SK-N-SH treated with all-trans-retinoic acid at 6 μM for 48 hours (cell line): Measurements from ENCODE around the gene HPS4.

Experiments used
- BACH2 ChIP-seq: fragments of 250-450 bp; sonication (Bioruptor Pico); IDR thresholded peaks from 2 replicates; pipeline ENCODE4 v1.9.0; 2021; ENCODE audit warnings: mild to moderate bottlenecking, borderline replicate concordance
- CSDC2 ChIP-seq: fragments of 250-450 bp; sonication (Bioruptor Pico); IDR thresholded peaks from 2 replicates; pipeline ENCODE4 v1.5.0; 2020; ENCODE audit warnings: mild to moderate bottlenecking, moderate library complexity
- SNAI2 ChIP-seq: fragments of 250-450 bp; sonication (Bioruptor Pico); IDR thresholded peaks from 2 replicates; pipeline ENCODE4 v1.5.0; 2020; ENCODE audit warnings: mild to moderate bottlenecking, moderate library complexity
- ZFP30 ChIP-seq: fragments of 450-650 bp; formaldehyde crosslinking; IDR thresholded peaks from 2 replicates; pipeline ENCODE4 v1.5.0; 2022; ENCODE audit warnings: mild to moderate bottlenecking, moderate library complexity
- ZNF565 ChIP-seq: fragments of 450-650 bp; formaldehyde crosslinking; conservative IDR thresholded peaks from 2 replicates; pipeline ENCODE4 v1.5.0; 2020; ENCODE audit warnings: low read depth, mild to moderate bottlenecking, moderate library complexity

HPS4 gene

GRCh38 chr22:26401726-26402125, 81.9 kb downstream of the HPS4 start (continued):
- no peak for TF ChIP-seq SNAI2 (CRISPR knock-in tag)
- TF ChIP-seq ZNF565 (CRISPR knock-in tag) = no peak
- no peak for TF ChIP-seq ZFP30 (CRISPR knock-in tag)
- no peak for TF ChIP-seq CSDC2 (CRISPR knock-in tag)
- TF ChIP-seq BACH2 (CRISPR knock-in tag) = no peak
